ENCODE measurements around the gene RPTOR.
"Not testable (repeated sequence)": the region's sequence is repeated elsewhere in the genome, so short reads cannot be mapped to it uniquely, and the experiment has no call there.

RPTOR gene

GRCh38 chr17:80513201-80513600, 31.4 kb upstream of the RPTOR start:
- no peak for DNase-seq (ENCODE audit: low read depth)

DNA sequence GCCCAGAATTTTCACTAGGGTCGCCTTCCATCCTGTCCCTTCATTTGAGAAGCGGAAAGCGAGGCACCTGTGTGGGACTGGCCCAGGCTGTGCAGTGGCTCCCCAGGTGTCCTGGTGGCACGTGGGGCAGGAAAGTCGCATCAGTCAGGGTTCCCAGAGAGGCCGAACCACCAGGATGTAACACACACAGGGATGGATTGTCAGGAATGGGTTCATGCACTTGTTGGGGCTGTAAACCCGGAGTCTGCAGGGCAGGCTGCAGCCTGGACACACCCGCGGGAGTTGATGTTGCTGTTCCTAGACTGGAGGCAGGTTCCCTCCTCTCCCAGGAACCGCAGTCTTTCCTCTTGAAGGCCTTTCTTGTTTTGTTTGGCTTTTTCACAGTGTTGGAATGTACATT, 30.7 kb upstream of the RPTOR start:
- no peak for DNase-seq (ENCODE audit: low read depth)

- no peak for DNase-seq (ENCODE audit: low read depth)
These were observed 28.3 kb upstream of the RPTOR start for GRCh38 chr17:80516171-80516932.

- DNase-seq (ENCODE audit: low read depth) = no peak
These were observed 27.0 kb upstream of the RPTOR start for GRCh38 chr17:80517641-80518040.

GRCh38 chr17:80518392-80518791, 26.2 kb upstream of the RPTOR start:
- no peak for DNase-seq (ENCODE audit: low read depth)

DNA sequence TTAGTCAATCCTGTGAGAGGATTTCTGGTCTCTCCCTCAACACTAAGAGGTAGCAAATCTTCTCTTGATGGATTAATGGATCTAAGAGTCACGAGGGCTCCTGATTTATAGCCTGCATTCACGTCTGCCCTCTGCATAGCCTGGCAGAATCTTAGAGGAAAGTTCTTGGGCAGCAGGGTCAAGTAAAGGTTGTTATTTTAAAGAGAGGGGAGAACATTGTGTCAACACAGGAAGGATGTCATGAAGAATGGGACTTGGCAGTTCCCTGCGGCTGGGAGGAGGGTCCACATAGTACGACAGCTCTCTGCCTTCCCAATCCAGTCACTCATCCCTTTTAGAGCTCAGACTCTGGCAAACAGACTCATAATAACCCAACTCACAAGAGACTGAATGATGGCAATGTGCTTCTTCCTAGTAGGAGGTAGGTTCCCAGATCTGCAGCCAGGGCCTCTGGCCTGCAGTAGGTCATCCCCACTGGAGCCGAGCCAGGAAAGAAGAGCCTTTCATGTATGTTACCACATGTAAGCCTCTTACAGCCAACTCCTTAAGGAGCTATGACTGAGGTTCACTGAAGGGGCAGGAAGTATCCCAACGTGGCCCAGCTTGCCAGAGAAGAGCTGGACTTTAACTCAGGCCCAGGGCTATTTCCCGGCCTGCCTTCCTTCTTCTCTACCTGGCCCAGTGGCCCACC, 25.4 kb upstream of the RPTOR start:
- no peak for DNase-seq (ENCODE audit: low read depth)

GRCh38 chr17:80520810-80521455, 23.7 kb upstream of the RPTOR start:
- DNase-seq (ENCODE audit: low read depth) = no peak

- no peak for DNase-seq (ENCODE audit: low read depth)
These were observed 21.4 kb upstream of the RPTOR start for GRCh38 chr17:80523054-80523744.

DNA sequence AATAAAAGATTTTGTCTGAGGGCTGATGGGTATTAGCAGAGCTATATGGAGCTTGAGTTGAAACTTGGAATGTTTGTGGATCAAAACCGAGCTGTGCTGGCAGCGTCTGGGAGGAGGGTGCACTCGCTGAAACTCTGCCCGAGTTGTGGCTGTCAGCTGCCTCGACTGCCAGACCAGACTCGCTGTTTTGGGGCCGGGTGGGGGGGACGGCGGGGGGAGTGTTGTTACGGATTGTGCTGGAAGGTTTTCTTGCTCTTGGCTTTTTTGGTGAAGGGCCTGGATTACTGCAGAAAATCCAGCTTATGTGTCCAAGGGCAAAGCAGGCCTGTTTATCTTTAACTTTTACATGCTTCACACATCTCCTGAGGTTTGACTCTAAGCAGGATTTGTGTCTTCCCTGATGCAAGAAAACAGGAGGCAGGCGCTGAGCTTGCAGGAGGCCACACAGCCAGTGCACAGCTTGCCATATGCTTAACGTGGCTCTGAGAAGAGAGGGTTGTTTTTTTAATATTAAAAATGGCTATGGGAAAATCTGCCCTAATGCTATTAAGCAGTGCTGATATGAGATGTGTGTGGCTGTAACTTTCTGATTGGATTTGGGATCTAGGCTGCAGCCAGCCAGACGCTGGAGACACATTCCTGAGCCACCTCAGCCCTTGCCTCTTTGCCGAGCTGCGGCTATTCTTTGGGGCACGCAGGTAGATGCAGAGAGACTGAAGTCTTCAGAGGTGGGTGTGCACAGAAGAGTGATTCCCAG, 20.5 kb upstream of the RPTOR start:
- no peak for DNase-seq (ENCODE audit: low read depth)

GRCh38 chr17:80526116-80526910, 18.3 kb upstream of the RPTOR start:
- no peak for DNase-seq (ENCODE audit: low read depth)

DNA sequence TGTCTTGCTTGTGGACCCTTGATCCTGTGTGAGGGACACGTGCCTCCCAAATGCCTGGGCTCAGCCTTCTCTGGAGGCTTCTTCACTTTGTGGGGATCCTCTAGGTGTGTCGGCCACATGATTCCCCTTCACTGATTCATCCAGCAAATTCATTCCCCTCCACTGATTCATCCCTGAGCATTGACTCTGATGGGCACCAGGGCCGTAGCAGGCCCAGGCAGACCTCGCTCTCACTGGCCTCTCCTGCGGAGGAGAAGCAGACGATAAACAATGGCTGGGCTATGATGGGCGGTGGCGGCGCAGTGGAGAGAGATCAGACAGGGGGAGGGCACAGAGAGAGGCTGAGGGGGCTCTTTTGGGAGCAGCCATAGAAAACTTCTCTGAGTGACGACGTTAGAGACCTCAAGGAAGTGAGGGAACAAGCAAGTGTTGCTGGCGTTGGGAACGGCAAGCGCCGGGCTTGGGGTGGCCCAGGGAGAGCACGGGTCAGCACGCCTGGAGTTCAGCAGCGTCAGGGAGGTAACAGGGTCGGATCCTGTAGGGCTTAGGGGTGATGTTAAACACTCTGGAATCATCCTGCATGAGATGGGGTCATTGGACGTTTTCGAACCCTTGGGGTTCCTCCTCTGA, 17.5 kb upstream of the RPTOR start:
- DNase-seq (ENCODE audit: low read depth) = no peak

GRCh38 chr17:80528536-80528935, 16.1 kb upstream of the RPTOR start:
- no peak for DNase-seq (ENCODE audit: low read depth)

GRCh38 chr17:80529104-80529903, 15.3 kb upstream of the RPTOR start:
- DNase-seq (ENCODE audit: low read depth) = no peak

DNA sequence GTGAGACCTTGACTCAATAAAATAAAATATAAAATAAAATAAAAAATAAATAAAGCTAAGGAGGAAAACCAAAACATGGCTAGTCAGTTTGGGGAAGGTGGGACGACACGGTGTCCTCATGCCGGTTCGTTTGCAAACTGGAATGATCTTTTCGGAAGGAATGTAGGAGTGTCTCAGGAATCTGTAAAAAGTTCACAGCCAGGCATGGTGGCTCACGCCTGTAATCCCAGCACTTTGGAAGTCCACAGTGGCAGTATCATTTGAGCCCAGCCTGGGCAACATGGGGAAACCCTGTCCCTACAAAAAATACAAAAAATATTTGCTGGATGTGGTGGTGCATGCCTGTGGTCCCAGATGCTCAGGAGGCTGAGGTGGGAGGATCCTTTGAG, 14.7 kb upstream of the RPTOR start:
- DNase-seq (ENCODE audit: low read depth) = no peak

DNA sequence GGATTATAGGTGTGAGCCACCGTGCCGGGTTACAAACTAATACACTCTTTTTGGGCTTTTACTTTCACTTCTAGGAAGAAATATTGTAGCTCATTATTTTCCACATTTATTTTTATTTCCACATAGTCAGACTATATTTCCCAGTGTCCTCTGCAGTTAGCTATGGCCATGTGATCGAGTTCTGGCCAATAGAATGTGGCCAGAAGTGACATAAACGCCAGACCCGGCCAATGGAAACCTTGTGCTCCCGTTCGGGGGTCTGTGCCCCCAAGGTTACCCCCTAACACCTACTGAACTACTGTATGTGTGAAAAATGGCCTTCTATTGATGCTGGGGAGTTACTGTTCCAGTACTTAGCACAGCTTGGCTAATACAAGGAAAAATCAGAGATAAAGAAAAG, 13.2 kb upstream of the RPTOR start:
- DNase-seq (ENCODE audit: low read depth) = no peak

- not testable (repeated sequence) for DNase-seq (ENCODE audit: low read depth)
These were observed 7.3 kb upstream of the RPTOR start for GRCh38 chr17:80537386-80537785.

- DNase-seq (ENCODE audit: low read depth) = no peak
These were observed 6.2 kb upstream of the RPTOR start for GRCh38 chr17:80538484-80538883.

- no peak for DNase-seq (ENCODE audit: low read depth)
These were observed 5.5 kb upstream of the RPTOR start for GRCh38 chr17:80539022-80539641.

DNA sequence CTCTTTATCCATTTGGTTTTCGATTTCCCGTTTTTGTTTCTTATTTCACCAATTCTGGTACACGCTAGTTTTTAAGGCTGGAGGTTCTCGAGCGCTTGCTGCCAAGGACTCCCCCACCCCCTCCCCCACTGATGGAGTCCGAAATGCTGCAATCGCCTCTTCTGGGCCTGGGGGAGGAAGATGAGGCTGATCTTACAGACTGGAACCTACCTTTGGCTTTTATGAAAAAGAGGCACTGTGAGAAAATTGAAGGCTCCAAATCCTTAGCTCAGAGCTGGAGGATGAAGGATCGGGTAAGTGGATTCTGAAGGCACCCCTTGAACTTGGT, 825 bp downstream of the RPTOR start:
- no peak for DNase-seq (ENCODE audit: low read depth)
